IMR-90 (cell line): ENCODE measurements around the gene ARHGAP15.

Experiments used
- BHLHE40 ChIP-seq: fragments of 150-350 bp; IDR thresholded peaks from 2 replicates; pipeline ENCODE4 v1.6.1; 2016; ENCODE audit warnings: mild to moderate bottlenecking, low read depth, low read length
- CTCF ChIP-seq: conservative IDR thresholded peaks from 2 replicates; pipeline ENCODE4 v1.5.1; 2012; ENCODE audit warnings: mild to moderate bottlenecking, low read depth, low read length, improper control_type of control experiment
- ELK1 ChIP-seq: fragments of 150-350 bp; IDR thresholded peaks from 2 replicates; pipeline ENCODE4 v1.6.1; 2016; ENCODE audit warnings: low read depth, mild to moderate bottlenecking, low read length, moderate library complexity, borderline replicate concordance
- FOS ChIP-seq: fragments of 150-350 bp; IDR thresholded peaks from 2 replicates; pipeline ENCODE4 v1.6.1; 2016; ENCODE audit warnings: low read depth, low read length
- MAFK ChIP-seq: IDR thresholded peaks from 2 replicates; pipeline ENCODE4 v1.6.1; 2012; ENCODE audit warnings: low read depth, low read length, improper control_type of control experiment
- MAZ ChIP-seq: IDR thresholded peaks from 2 replicates; pipeline ENCODE4 v1.6.1; 2012; ENCODE audit warnings: low read depth, mild to moderate bottlenecking, low read length, improper control_type of control experiment, moderate library complexity, borderline replicate concordance
- MXI1 ChIP-seq: IDR thresholded peaks from 2 replicates; pipeline ENCODE4 v1.6.1; 2012; ENCODE audit warnings: low read depth, mild to moderate bottlenecking, low read length, moderate library complexity, borderline replicate concordance
- NFE2L2 ChIP-seq: fragments of 150-350 bp; IDR thresholded peaks from 2 replicates; pipeline ENCODE4 v1.6.1; 2016; ENCODE audit warnings: low read depth, mild to moderate bottlenecking, low read length
- POLR2A ChIP-seq: IDR thresholded peaks from 2 replicates; pipeline ENCODE4 v1.6.1; 2012; ENCODE audit warnings: mild to moderate bottlenecking, low read depth, low read length
- RAD21 ChIP-seq: IDR thresholded peaks from 2 replicates; pipeline ENCODE4 v1.6.1; 2012; ENCODE audit warnings: low read length, improper control_type of control experiment
- RFX5 ChIP-seq: IDR thresholded peaks from 2 replicates; pipeline ENCODE4 v1.8.0; 2012; ENCODE audit warnings: low read depth, mild to moderate bottlenecking, low read length, moderate library complexity
- SMC3 ChIP-seq: fragments of 150-350 bp; IDR thresholded peaks from 2 replicates; pipeline ENCODE4 v1.6.1; 2016; ENCODE audit warnings: low read depth, mild to moderate bottlenecking, antibody characterized with exemption, low read length, moderate library complexity
- USF2 ChIP-seq: fragments of 150-350 bp; IDR thresholded peaks from 2 replicates; pipeline ENCODE4 v1.6.1; 2017; ENCODE audit warnings: mild to moderate bottlenecking, antibody characterized with exemption, low read length, low read depth

GRCh38 chr2:143717536-143718168, 588.4 kb downstream of the ARHGAP15 start:
- TF ChIP-seq CTCF (no peak), RFX5 (no peak), USF2 (no peak), MXI1 (no peak), FOS (no peak), MAZ (no peak), RAD21 (no peak), BHLHE40 (no peak), POLR2A (no peak), SMC3 (no peak), MAFK (no peak), ELK1 (no peak), NFE2L2 (no peak)
